ENCODE results near the gene UAP1L1. TPM values are rescaled to one million over a fixed set of nuclear protein-coding genes. Genes with fewer than 3 reads are reported as not detected.

Gene UAP1L1
- total RNA-seq, 1 donor from 2014 or later: 0.57 TPM

DNA sequence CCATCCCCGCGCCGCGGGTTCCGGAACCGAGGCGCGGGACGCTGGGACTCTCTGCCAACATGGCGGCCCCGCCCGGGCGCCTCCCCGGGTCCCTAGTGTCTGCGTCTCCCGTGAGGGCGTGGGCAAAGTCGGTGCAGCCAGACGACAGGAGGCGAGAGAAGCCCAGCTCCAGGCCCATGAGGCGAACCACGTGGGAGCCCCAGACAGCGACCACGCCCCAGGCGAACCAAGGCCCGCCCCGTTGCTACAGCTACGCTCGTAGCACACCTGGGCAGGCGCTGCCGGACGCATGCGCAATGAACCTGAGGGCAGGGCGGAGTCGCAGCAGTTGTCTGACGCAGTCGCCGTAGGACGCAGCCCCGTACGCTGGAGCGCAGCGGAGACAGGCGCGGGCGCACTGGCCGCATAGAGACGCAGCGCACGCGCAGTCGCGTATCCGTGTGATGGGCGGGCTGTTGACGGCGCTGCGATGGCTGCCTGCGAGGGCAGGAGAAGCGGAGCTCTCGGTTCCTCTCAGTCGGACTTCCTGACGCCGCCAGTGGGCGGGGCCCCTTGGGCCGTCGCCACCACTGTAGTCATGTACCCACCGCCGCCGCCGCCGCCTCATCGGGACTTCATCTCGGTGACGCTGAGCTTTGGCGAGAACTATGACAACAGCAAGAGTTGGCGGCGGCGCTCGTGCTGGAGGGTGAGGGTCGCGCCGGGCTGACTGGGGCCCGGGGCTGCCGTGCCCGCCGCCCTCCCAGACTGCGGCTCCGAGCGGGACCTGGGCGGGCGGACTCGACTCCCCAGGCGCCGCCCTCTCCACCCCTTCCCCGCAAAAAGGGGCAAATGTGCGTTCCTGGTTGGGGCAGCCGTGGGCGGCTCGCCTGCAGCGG lies 9.5 kb downstream of the UAP1L1 start, which contains the start of gene MAN1B1:
MAN1B1 (plus strand) TSS at position 455 of the 878 bp plus-strand sequence; CDS start at position 470, 15 bp downstream.
- peak; percentile 98 for DNase-seq (ENCODE audit: low spot score, unreplicated experiment)
- H3K9me3 Mint-ChIP-seq (ENCODE audit: low read depth): no peaks in the 10 kb centered on the region
- peak within 1 kb of the TSS; percentile 88 for H3K27ac Mint-ChIP-seq
- no peak for TF ChIP-seq CTCF (IDR thresholded peaks at IDR 0.05; ENCODE audit: unreplicated experiment)
- peaks cover 18% of the 10 kb centered on the region for H3K27me3 Mint-ChIP-seq
- peaks cover 11% of the 10 kb centered on the region for H3K4me1 Mint-ChIP-seq (ENCODE audit: low read depth)
- peak within 1 kb of the TSS; percentile 81 for H3K4me3 Mint-ChIP-seq (ENCODE audit: low read depth)
- no peaks in the 10 kb centered on the region for H3K36me3 Mint-ChIP-seq (ENCODE audit: insufficient read depth)

- H3K4me1 Mint-ChIP-seq (ENCODE audit: low read depth): peaks cover 11% of the 10 kb centered on the region
- H3K27me3 Mint-ChIP-seq: peaks cover 15% of the 10 kb centered on the region
- peaks cover 1% of the 10 kb centered on the region for H3K36me3 Mint-ChIP-seq (ENCODE audit: insufficient read depth)
- peak overlapping the region; percentile 81 for H3K4me3 Mint-ChIP-seq (ENCODE audit: low read depth)
- H3K9me3 Mint-ChIP-seq (ENCODE audit: low read depth): no peaks in the 10 kb centered on the region
- no peak for TF ChIP-seq CTCF (IDR thresholded peaks at IDR 0.05; ENCODE audit: unreplicated experiment)
- peak overlapping the region; percentile 88 for H3K27ac Mint-ChIP-seq
- no peak for DNase-seq (ENCODE audit: low spot score, unreplicated experiment)
Measured at GRCh38 chr9:137087409-137087925, 10.2 kb downstream of the UAP1L1 start.

- DNase-seq (ENCODE audit: low spot score, unreplicated experiment): no peak
- no peaks in the 10 kb centered on the region for H3K9me3 Mint-ChIP-seq (ENCODE audit: low read depth)
- peaks cover 5% of the 10 kb centered on the region for H3K36me3 Mint-ChIP-seq (ENCODE audit: insufficient read depth)
- peaks cover 15% of the 10 kb centered on the region for H3K27me3 Mint-ChIP-seq
- no peak overlapping the region for H3K27ac Mint-ChIP-seq
- peaks cover 11% of the 10 kb centered on the region for H3K4me1 Mint-ChIP-seq (ENCODE audit: low read depth)
- no peak for TF ChIP-seq CTCF (IDR thresholded peaks at IDR 0.05; ENCODE audit: unreplicated experiment)
- H3K4me3 Mint-ChIP-seq (ENCODE audit: low read depth): peak overlapping the region; percentile 81
Measured at GRCh38 chr9:137088121-137088520, 10.8 kb downstream of the UAP1L1 start.

DNA sequence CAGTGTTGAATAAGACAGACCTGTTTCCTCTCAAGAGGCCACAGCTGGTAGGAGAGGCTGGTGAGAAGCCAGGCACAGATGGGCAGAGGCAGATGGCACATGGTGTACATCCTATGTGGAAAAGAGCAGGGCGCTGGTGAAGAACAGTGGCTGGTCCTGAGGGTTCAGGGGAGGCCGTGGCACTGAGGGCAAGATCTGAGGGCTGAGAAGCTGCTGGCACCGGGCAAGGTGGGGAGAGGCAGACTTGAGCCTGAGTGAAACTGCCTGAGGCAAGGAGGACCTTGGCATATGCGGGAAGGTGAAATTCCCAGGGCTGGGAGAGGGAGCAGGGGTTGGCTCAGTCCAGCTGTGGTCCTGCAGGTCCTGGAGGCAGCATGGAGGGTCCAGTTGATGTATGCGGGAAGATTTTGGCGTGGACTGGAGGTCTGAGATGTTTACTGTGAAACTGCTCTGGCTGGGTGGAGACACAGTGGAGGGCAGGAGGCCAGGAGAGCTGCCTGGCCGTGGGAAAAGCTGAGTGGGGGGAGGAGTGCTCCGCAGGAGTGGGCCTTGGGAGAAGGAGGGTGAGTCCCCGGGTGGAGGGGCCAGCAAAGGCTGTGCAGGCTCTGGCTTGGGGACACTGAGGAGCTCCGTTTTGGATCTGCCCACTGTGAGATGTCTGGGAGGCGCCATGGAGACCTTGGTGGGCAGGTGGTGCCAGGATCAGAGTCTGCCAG lies 12.1 kb downstream of the UAP1L1 start:
- Mint-ChIP-seq H3K4me3 (ENCODE audit: low read depth) (no peak overlapping the region), H3K27ac (no peak overlapping the region)

More for the DNA sequence above, 12.1 kb downstream of the UAP1L1 start:
- Mint-ChIP-seq H3K36me3 (ENCODE audit: insufficient read depth) (peaks cover 5% of the 10 kb centered on the region), H3K9me3 (ENCODE audit: low read depth) (no peaks in the 10 kb centered on the region), H3K27me3 (peaks cover 6% of the 10 kb centered on the region), H3K4me1 (ENCODE audit: low read depth) (peaks cover 11% of the 10 kb centered on the region)
- TF ChIP-seq CTCF (IDR thresholded peaks at IDR 0.05; ENCODE audit: unreplicated experiment): no peak
- no peak for DNase-seq (ENCODE audit: low spot score, unreplicated experiment)
